Mononuclear cell (primary cell): ENCODE results near the gene HECTD1. TPM values are rescaled to one million over a fixed set of nuclear protein-coding genes. Genes with fewer than 3 reads are reported as not detected.
"Not testable (repeated sequence)": the region's sequence is repeated elsewhere in the genome, so short reads cannot be mapped to it uniquely, and the experiment has no call there.

ENCODE experiments used
- H3K27me3 ChIP-seq: 2 replicates; pipeline ENCODE4 v1.6.0; 2011; ENCODE audit warnings: low read length, control low read depth; ENCODE audit not compliant: insufficient read depth
- H3K4me1 ChIP-seq: 2 replicates; pipeline ENCODE4 v1.5.1; 2011; ENCODE audit warnings: mild to moderate bottlenecking, low read length, control low read depth; ENCODE audit not compliant: insufficient read depth
- H3K4me3 ChIP-seq: 2 replicates; pipeline ENCODE4 v1.5.1; 2011; ENCODE audit warnings: mild to moderate bottlenecking, low read length, moderate library complexity
- H3K9me3 ChIP-seq: 2 replicates; pipeline ENCODE4 v1.5.1; 2011; ENCODE audit warnings: low read depth, mild to moderate bottlenecking, control low read depth, low read length
- total RNA-seq: library from RNA; depleted of rRNA; stranded (reverse); fragments of >200 nt; gene quantifications from one replicate; pipeline ENCODE4 v1.2.3, GENCODE V29; 2012

Gene HECTD1
- total RNA-seq: 236 TPM

DNA sequence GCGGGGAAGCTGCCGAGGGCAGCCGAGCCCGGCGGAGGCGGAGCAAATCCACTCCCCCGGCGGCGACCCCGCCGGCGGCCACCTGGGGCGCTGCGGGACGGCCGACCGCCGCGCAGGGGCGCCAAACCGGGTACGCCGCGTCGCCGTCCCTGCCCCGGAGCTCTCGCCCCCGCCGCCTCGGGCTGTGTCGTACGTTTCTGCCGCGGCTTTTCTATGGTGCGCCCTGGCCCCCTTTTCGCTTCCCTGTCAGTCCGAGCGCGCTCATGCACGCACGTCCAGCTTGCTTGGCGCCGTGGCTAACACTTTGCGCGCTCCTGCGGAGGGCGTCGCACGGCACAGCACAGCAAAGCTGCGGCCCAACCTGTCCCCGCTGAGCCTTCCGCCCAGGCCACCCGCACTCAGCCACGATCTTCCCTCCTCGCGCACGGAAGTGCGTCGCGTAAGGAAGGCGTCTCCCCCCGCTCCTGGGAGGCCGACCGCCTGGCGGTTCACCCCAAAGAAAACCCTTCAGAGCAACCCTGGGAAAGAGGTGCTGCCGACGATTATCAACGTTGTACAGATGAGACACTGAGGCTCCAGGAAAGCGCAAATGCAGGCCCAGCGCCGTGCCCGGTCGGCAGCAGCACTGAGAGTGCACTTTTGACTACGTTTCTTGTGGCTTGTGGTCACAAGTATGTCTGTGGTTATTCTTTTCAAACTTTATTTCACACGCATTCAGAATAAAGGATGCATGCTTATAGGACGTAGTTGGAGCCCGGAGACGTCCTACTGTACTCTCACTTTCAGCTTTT, at the start of gene HECTD1:
TSS of gene HECTD1 (minus strand) at position 39 of the 791 bp plus-strand sequence. CDS start 1,857 bp downstream, outside the sequence.
- H3K4me3 ChIP-seq: peak within 1 kb of the TSS; percentile 88
- H3K27me3 ChIP-seq: no peaks in the 10 kb centered on the region
- H3K9me3 ChIP-seq: no peaks in the 10 kb centered on the region
- H3K4me1 ChIP-seq: peaks cover 32% of the 10 kb centered on the region

DNA sequence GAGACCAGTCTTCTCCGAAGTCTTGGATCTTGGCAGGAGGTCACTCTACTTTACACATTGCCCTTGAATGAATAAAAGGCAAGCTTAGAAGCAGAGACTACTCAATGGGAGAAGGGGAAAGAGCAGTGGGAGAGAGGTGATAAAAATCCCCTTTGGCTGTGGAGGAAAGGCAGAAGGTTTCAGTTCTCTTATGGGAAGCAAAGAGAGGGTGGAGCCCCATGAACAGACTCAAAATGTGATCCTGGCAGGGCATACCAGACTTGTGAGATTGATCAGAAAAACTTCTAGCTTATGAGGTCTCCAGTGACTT, 49.6 kb upstream of the HECTD1 start:
- Histone ChIP-seq H3K4me1 (no peaks in the 10 kb centered on the region), H3K27me3 (no peaks in the 10 kb centered on the region), H3K4me3 (no peak overlapping the region), H3K9me3 (no peaks in the 10 kb centered on the region)

DNA sequence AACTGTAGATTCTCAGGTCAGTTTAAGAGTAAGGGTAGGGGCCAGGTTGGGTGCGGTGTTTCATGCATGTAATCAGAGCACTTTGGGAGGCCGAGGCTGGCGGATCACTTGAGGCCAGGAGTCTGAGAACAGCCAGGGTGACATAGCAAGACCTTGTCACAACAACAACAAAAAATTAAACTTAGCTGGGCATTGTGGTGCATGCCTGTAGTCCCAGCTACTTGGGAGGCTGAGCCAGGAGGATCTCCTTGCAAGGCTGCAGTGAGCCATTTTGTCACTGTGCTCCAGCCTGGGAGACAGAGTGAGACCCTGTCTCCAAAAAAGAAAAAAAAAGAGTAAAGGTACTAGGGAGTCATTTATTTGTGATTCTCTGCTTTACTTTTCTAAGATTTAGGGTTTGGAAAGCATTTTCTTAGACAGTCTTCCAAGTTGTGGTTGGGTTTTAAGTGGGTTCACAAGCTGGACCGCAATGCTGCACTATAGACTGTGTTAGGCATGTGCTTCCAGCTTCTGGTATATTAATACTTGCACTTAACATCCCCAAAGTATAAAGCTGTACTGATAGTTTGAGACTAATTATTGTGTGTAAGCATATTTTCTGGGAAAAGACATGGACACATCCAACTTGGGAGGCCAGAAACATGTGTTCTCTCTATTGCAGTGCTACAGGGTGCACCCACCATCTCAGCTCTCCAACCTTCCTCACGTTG, 49.1 kb upstream of the HECTD1 start:
- Histone ChIP-seq H3K4me1 (no peaks in the 10 kb centered on the region), H3K4me3 (no peak overlapping the region), H3K27me3 (no peaks in the 10 kb centered on the region), H3K9me3 (no peaks in the 10 kb centered on the region)

DNA sequence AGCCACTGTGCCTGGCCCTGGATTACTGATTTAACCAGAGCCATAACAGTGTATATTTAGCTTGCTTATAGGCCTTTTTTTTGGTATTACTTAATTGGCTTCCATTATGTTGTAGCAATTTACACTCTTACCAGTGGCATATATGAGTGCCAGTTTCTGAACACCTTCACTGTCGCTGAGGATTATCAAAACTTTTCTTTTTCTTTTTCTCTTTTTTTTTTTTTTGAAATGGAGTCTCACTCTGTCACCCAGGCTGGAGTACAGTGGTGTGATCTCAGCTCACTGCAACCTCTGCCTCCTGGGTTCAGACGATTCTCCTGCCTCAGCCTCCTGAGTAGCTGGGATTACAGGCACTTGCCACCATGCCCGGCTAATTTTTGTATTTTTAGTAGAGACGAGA, 48.3 kb upstream of the HECTD1 start:
- H3K9me3 ChIP-seq, H3K27me3 ChIP-seq, H3K4me1 ChIP-seq, H3K4me3 ChIP-seq: not testable (repeated sequence)

DNA sequence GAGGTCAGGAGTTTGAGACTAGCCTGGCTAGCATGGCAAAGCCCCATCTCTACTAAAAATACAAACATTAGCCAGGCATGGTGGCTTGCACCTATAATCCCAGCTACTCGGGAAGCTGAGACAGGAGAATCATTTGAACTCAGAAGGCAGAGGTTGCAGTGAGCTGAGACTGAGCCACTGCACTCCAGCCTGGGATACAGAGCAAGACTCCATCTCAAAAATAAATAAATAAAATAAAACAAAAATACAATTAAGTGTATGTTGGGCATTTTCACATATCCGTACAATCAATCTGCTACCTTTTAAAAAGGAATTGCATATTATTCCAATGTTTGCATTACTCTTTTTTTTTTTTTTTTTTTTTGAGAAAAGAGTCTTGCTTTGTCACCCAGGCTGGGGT, 47.7 kb upstream of the HECTD1 start:
- Histone ChIP-seq H3K4me3 (no peak overlapping the region), H3K9me3 (no peaks in the 10 kb centered on the region), H3K27me3 (no peaks in the 10 kb centered on the region), H3K4me1 (no peaks in the 10 kb centered on the region)

DNA sequence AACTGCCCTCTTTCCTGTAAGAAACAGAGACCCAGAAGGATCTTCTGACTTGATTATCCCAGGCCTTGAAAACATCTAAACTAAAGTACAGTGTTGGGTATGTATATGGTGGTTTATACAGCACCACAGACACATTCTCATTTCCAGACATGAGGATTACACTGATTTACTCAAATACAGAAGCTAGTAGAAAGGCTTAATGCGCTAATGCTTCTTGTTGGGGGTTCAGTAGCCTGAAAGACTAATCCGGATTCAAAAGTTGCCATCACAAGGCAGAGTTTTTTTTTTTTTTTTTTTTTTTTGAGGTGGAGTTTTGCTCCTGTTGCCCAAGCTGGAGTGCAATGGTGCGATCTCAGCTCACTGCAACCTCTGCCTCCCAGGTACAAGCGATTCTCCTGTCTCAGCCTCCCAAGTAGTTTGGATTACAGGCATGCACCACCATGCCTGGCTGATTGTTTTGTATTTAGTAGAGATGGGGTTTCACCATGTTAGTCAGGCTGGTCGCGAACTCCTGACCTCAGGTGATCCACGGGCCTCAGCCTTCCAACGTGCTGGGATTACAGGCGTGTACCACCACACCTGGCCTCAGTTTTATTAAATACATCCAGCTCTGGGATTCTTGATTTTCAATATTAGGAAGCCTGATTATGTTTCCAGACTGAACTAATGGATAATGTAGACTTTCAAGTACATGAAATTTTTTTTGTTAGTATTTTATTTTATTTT, 46.3 kb upstream of the HECTD1 start:
- H3K4me1 ChIP-seq: no peaks in the 10 kb centered on the region
- H3K4me3 ChIP-seq: no peak overlapping the region
- H3K27me3 ChIP-seq: no peaks in the 10 kb centered on the region
- no peaks in the 10 kb centered on the region for H3K9me3 ChIP-seq

DNA sequence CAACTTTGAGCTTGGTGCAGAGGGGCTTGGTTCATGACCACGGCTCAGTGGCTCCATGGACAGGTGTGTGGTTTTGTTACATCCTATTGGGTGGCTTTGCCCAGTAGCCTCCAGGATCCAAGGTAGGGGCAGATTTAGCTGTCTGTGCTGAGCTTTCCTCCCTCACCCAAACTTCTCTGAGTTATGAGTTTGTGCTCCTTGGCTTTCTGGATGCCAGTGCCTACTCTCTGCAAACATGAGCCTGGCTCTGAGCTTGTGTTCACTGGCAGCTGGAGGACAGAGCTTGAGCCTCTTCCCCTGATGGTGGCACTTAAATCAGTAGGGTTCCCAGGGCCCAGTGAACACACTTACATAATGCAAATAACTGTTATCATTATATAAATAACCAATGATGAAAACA, 45.3 kb upstream of the HECTD1 start:
- Histone ChIP-seq H3K4me3 (no peak overlapping the region), H3K9me3 (no peaks in the 10 kb centered on the region), H3K27me3 (no peaks in the 10 kb centered on the region), H3K4me1 (no peaks in the 10 kb centered on the region)

DNA sequence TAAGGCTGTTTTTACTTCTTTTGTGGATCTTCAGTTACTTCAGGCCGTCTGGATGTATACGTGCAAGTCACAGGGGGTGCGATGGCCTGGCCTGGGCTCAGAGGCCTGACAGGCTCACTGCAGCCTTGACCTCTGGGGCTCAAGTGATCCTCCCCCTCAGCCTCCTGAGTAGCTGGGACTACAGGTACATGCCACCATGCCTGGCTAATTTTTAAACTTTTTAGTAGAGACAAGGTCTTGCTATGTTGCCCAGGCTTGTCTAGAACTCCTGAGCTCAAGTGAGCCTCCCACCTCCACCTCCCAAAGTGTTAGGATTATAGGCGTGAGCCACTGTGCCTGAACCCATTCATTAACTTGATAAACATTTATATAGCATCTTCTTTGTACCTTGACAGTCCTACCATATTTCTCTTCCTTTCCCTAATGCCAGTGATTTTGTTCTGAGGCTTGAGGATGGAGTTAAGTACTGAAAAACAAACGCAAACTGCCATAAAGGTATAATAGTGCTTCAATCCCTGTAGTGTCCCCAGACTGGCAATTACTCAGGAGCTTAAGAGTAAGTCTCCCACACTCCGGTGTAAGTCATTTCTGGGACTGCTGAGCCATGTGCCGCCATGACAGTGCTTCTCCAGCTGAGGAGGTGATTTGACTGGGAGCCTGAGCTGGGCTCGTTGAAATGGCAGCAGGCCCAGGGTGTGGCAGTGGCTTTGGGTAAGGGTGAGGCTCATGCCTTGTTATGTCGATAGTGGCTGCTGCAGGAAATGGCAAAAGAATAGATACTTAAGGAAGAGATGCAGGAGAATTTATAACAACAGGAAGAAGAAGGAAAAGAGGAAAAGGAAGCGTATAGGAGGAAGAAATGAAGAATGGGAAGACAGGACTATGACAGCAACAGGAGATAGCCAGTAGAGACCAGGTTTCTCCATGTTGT, 43.7 kb upstream of the HECTD1 start:
- Histone ChIP-seq H3K4me3 (no peak overlapping the region), H3K4me1 (no peaks in the 10 kb centered on the region), H3K9me3 (no peaks in the 10 kb centered on the region), H3K27me3 (no peaks in the 10 kb centered on the region)

DNA sequence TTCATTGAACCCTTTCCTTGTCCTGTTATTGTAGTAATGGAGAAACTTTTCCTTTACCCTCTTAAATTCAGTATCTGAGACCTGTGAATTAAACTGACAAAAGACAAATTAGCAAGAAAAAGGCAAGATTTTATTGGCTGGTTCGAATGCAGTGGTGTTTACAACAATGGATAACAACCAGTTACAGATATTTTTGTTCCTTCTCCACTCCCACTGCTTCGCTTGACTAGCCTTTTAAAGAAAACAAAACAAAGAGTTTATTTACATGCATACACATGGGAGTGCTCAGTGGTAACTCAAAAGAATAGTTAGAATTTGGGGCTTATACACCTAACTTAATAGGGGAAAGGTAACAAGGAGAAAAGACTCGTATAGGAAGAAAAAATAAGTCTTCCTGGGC, 37.0 kb upstream of the HECTD1 start:
- Histone ChIP-seq H3K27me3 (no peaks in the 10 kb centered on the region), H3K4me3 (no peak overlapping the region), H3K4me1 (no peaks in the 10 kb centered on the region), H3K9me3 (no peaks in the 10 kb centered on the region)

DNA sequence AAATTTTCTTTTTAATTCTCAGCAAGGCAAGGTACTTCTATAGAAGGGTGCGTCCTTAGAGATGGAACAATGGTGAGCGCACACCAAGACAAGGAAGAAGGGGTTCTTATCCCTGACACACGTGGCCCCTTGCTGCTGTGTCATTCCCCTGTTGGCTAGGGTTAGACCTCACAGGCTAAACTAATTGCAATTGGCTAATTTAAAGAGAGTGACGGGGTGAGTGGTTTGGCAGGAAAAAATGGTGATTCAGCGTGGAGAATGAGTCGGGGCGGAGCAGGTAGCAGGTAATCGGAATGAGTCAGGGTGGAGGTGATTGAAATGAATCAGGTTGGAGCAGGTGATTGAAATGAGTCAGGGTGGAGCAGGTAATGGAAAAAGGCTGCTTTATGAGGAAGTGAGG, 36.3 kb upstream of the HECTD1 start:
- Histone ChIP-seq H3K4me1 (no peaks in the 10 kb centered on the region), H3K4me3 (no peak overlapping the region), H3K27me3 (no peaks in the 10 kb centered on the region), H3K9me3 (no peaks in the 10 kb centered on the region)

DNA sequence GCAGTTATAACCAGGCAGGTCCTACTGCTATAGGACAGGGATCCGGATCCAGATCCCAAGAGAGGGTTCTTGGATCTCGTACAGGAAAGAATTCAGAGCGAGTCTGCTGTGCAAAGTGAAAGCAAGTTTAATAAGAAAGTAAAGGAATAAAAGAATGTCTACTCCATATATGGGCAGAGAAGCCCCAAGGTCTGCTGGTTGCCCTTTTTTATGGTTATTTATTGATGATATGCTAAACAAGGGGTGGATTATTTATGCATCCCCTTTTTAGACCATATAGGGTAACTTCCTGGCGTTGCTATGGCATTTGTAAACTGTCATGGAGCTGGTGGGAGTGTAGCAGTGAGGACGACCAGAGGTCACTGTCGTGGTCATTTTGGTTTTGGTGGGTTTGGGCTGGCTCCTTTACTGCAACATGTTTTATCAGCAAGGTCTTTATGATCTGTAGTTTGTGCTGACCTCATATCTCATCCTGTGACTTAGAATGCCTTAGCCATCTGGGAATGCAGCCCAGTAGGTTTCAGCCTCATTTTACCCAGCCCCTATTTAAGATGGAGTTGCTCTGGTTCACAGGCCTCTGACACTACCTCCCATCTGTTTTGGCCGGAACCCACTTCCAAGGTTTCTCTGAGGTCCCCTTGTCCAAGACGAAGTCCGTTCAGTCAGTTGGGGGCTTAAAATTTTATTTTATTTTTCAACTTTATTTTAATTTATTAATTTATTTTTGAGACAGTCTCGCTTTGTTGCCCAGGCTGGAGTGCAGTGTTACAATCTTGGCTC, 34.8 kb upstream of the HECTD1 start:
- H3K4me1 ChIP-seq, H3K27me3 ChIP-seq, H3K9me3 ChIP-seq, H3K4me3 ChIP-seq: not testable (repeated sequence)

DNA sequence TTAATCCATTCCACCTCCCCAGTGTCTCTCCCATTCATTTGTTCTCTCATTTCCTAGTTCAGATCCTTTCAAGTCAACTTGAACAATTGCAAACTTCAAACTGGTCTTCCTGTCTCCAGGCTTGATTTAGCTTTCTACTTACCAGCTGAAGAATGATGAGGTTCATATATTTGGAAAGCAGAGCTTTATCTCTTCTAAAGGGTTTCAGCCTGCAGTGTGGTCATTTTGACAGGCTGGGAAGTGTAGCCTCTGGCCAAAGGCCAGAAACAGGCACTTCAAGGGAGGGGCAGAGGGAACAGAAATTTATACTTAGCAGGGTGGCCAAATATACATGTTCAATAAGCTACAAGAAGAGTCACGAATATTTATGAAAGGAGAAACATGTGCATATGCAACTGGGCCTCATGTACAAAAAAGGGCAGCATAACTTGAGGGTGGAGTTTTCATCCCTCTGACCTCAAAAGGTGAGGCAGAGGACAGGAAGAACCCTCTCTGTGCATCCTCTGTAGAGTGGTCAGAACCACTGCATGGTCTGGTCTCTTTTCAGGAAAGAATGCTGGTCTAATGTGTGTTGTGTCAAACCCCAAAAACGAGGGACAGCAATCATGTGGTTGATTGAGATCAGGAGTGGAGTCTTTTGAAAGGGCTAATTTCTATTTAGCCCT, 34.0 kb upstream of the HECTD1 start:
- H3K4me3 ChIP-seq: no peak overlapping the region
- no peaks in the 10 kb centered on the region for H3K9me3 ChIP-seq
- H3K27me3 ChIP-seq: no peaks in the 10 kb centered on the region
- no peaks in the 10 kb centered on the region for H3K4me1 ChIP-seq

DNA sequence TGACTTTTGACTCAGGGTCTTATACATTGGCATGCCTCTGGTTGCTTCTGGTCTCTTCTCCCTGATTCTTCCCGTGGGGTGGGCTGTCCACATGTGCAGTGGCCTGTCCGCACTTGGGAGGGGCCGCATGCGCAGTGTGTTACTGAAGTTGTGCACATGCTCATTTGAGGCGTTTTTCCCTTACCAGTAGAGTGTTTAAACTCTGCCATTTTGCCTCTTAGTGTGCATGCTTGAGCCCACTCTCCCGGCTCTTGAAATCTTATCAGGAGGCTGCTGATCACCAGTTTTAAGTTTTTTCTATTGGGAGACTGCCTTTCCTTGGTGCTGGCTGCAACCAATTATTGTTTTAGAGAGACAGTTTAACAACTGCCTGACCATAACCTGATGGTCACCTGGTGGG, 32.1 kb upstream of the HECTD1 start:
- Histone ChIP-seq H3K4me3 (no peak overlapping the region), H3K4me1 (no peaks in the 10 kb centered on the region)

DNA sequence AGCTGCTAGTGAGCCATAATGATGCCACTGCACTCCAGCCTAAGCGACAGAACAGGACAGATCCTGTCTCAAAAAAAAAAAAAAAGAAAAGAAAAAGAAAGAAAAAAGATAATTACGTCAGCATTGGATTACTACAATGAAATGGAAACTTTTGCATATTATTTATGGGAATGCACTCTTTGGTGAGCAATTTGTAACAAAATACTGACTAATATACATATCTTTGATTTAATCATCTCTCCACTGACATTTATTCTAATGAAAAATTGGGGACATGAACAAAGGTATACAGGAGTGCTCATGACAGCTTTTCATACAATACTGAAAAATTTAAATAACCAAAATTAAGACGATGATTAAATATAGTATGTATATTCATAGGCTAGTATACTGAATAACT, 27.9 kb upstream of the HECTD1 start:
- H3K27me3 ChIP-seq: no peaks in the 10 kb centered on the region
- H3K4me3 ChIP-seq: no peak overlapping the region
- H3K9me3 ChIP-seq: no peaks in the 10 kb centered on the region
- no peaks in the 10 kb centered on the region for H3K4me1 ChIP-seq

More for the DNA sequence above, 32.1 kb upstream of the HECTD1 start:
- Histone ChIP-seq H3K9me3 (no peaks in the 10 kb centered on the region), H3K27me3 (no peaks in the 10 kb centered on the region)
